DMS153 (cell line): ENCODE results near the gene APEX1.
"Not testable (repeated sequence)": the region's sequence is repeated elsewhere in the genome, so short reads cannot be mapped to it uniquely, and the experiment has no call there.

ENCODE experiments used
- DNase-seq: peaks from one replicate; lab custom pipeline; 2025; lab: John Stamatoyannopoulos, UW

APEX1 gene

DNA sequence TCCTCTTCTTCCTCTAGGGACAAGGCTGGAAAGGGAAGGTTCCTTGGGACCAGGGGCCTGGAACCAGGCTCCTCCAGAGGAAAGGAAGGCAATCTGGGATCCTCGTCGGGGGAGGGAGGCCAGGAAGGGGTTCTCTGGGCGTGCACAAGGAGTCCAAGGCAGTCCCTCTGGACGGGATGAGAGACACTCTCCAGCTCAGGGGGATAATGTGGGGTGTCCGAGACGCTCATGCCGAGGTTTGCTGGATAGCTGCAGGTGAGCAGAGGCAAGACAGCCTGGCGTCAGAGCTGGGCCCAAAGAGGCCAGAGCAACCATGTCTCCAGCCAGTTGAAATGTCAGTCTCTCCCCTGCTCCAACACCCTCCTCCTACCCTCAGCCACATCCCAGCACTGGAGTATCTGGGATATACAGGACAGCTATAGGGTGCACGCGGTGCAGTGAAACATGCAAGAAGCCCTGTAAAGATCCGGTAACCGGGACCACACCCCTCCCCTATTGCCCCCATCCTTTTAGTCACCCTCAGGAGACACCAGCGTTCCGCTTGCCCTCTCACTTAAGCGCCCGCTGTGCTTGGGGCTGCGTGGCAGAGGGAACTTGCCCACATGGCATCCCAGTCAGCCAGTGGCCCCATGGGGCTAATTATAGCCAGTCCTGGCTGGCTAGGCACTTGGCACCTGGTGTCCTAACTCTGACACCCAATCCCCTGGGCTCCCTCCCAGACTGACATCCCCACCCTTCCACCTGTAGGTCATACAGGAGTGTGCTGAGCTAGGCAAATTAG lies 19.3 kb upstream of the APEX1 start, which contains the start of gene KLHL33:
Gene KLHL33 (minus strand): TSS at position 585 of the 781 bp plus-strand sequence. CDS start 355 bp downstream, at position 230.
- DNase-seq = no peak

DNA sequence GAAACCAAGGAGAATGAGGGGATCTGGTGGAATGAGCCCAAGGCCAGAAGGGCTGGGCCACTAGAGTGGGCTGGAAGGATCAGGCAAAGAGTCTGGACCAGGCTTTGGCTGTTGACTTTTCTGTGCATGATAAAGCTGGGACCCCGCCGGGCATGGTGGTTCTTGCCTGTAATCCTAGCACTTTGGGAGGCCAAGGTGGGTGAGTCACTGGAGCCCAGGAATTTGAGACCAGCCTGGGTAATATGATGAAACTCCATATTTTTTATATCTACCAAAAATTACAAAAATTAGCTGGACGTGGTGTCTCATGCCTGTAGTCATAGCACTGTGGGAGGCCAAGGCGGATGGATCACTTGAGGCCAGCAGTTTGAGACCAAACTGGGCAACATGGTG lies 18.7 kb upstream of the APEX1 start:
- DNase-seq = no peak

DNA sequence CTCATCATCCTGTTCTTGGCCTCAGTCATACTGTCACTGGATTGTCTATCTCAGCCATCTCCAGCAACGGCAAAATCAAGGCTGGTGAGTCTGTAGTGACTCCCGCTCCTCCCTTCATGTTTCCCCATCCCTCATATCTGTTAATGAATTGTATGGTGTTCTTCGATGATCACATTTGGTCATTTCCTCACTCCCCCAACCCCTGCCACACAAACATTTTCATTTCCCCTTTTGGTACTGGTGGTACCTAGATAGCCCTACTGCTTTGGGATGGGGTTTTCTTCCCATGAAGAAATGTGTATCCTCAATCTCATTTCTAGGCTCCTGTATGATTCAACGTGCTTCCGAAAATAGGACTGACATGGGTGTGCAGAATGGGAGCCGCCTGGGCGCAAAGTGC lies 16.4 kb upstream of the APEX1 start:
- no peak for DNase-seq

DNA sequence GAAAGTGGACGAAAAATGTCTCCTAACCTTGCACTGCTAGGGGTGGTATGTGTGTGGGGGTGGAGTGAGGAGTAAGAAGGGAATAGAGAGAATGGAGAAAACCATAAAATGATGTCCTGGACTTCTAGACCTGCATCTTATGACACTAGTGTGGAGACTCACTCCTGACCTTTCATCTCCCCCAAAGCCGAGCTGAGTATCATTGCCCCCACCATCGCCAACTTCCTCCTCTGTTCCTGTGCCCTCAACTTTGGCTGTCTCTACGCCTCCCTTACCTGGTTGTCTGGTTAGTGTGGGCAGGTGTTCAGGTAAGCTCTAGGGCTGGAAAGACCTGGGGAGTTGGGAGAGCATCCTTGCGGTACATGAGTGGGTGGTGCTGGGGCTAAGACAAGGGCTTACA lies 14.6 kb upstream of the APEX1 start:
- no peak for DNase-seq

DNA sequence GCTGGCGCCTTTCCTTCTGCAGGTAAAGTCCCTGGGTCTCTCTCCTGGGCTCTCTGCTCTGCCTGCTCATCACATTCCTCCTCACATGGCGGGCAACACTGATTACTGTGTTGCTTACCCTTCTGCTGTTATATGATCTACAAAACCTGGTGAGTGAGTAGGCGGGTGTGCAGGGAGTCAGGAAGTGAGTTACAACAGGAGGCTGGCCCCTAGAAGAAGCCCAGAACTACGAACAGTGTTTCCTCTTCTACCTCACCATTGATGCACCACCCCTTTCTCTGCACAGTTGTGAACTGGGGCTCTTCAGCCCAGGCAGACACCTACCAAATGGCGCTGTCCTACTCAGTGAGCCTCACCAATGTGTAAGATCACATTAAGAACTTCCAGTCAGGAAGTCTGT lies 14.1 kb upstream of the APEX1 start:
- DNase-seq = peak; percentile 15

DNA sequence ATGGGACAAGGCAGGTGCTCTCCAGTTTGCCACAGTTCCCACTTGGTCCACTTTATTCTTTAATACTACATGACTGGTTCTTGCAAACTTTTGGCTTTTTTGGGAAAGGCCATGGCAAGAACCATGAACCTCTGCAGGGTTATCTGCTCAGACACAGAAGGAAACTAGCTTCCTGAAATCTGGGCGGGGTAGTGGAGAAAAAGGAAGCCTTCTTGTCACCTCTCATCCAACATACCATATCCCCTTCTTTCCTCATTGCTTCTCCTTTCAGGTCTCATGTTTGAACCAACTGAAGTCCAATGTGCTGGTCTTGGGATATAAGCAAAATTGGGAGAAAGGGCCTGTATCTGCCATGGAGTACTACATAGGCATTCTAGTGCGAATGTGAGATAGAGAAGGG lies 13.6 kb upstream of the APEX1 start:
- no peak for DNase-seq

DNA sequence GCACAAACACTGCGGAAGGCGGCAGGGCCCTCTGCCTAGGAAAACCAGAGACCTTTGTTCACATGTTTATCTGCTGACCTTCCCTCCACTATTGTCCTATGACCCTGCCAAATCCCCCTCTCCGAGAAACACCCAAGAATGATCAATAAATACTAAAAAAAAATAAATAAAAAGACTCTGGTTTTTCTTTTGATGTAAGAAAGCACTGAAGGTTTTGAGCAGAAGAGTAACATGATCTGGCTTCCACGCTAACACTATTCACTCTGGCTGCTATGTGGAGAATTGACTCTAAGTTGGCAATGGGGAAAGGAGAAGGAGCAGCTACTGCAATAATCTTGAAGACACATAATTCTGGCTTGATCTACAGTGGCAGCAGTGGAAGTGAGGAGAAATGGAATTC lies 11.4 kb upstream of the APEX1 start:
- not testable (repeated sequence) for DNase-seq

DNA sequence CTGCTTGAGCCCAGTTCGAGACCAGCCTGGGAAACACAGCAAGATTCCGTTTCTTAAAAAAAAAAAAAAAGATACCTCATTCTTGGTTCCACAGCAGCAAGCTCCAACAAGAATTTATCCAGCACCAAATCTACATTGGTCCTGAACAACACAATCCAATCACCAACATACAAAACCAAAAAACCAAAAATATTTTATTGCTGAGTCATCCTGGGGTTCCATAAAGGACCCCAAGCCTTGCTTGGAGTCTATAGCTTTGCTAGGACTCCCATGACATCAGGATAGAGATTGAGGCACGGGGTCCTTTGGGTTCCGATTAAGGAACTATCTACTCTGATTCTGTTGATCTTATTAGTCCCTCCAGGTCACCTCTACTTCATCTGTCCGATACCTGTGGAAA lies 8.1 kb upstream of the APEX1 start:
- no peak for DNase-seq

DNA sequence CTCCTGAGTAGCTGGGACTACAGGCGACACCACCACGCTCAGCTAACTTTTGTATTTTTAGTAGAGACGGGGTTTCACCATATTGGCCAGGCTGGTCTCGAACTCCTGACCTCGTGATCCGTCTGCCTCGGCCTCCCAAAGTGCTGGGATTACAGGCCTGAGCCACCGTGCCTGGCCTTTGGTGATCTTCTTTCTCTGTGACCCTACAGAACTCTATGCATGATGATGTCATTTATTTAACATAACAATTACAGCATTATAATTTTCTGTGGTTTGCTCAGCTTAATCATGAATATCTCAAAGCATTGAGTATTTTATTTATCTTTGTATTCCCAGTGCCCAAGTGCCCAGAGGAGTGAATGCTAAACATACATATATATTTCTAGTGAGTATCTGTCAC lies 2.2 kb upstream of the APEX1 start:
- not testable (repeated sequence) for DNase-seq

DNA sequence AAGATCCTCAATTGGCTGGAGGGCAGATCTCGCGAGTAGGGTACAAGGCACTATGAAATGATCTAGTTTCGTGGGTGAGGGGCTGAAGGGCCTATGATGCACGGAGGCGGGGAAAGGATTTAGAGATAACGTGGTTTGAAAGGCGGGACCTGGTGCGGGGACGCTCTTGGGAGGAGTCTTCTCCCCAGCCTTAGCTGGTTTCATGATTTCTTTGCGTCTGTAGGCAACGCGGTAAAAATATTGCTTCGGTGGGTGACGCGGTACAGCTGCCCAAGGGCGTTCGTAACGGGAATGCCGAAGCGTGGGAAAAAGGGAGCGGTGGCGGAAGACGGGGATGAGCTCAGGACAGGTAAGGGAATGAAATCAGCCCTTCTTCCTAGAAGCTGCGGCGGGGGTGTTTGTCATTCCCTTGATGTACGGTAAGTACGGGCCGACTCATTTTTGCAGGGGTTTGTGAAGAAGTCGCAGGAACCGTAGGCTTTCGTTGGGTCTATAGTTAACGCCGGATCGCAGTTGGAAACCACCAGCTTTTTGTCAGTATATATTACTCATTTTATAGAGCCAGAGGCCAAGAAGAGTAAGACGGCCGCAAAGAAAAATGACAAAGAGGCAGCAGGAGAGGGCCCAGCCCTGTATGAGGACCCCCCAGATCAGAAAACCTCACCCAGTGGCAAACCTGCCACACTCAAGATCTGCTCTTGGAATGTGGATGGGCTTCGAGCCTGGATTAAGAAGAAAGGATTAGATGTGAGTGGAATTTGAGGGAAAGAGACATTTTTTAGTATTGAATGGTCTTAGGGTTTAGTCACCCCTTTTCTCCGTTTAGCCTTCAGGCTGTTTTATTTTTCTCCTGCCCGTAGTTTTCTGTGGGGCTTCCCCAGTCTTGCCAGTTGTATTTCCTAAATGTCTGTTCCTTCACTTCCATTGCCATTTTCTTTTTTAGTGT lies 602 bp downstream of the APEX1 start:
- peak; percentile 63 for DNase-seq

DNA sequence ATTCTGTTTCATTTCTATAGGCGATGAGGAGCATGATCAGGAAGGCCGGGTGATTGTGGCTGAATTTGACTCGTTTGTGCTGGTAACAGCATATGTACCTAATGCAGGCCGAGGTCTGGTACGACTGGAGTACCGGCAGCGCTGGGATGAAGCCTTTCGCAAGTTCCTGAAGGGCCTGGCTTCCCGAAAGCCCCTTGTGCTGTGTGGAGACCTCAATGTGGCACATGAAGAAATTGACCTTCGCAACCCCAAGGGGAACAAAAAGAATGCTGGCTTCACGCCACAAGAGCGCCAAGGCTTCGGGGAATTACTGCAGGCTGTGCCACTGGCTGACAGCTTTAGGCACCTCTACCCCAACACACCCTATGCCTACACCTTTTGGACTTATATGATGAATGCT lies 1.9 kb downstream of the APEX1 start:
- no peak for DNase-seq

DNA sequence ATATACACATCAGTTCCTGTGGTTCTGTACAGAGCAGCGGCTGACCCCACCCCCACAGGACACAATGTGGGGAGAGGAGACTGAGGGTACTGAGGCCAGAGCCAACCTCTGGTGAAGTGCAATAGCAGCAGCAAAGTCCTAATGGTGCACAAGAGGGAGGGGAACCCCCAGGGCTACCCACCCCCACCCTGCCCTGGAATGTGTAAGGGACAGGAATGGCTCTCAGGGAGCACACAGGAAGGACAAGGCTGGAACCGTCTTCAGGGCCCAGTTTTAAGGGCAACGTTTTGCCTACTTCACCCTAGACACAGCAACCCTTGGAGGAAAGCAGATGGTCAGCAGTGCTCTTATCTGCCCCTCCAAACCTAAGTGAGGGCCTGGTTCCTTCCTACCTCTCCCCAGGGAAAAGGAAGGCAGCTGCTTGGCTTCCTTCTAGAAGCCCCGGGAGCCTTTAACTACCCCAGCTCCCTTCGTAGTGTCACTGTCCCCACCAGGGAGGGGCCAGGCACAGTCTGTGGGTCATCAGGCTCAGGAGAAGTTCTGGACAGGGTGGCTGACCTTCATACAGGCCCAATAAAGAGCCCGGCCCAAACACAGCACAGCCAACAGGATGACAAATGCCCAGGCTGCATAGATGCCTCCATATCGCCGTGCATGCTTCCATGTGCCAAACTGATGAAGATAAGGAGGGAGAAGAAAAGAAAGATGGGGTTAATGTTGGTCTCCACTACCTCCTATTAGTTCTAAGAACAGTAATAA lies 3.2 kb downstream of the APEX1 start:
- no peak for DNase-seq

DNA sequence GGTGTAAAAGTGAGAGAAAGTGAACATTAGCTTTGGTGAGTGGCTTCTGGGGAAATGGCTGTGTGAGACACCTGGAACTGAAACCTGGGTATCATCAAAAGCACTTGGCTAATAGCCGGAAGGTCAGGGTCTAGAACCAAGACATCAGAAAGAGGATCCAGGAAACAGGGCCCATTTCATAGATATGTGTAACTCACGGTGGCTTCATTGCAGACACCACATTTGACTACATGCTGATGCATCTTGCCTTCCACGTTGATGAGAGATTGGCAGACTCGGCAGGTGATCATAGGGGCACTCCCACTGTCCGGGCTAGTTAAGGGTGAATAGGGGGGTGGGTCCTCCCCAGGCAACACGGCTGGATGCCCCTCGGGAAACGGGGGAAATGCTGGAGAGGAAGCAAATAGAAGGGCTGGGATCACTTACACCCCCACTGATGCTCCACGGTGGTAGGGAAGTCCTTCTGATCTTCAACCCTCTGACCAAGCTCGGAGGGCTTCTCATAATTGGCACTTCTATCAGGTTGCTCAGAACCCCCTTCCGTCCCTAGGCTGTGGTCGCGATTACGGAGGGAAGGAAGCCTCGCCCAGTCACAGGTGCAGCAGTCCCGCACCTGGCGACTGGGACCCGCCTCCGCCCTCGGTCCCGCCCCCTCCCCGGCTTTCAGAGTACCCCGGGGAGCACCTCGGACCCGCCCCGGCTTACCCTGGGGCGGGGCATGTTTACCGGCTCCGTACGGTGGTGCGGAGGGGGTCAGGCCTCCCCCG lies 5.6 kb downstream of the APEX1 start:
- DNase-seq = no peak

DNA sequence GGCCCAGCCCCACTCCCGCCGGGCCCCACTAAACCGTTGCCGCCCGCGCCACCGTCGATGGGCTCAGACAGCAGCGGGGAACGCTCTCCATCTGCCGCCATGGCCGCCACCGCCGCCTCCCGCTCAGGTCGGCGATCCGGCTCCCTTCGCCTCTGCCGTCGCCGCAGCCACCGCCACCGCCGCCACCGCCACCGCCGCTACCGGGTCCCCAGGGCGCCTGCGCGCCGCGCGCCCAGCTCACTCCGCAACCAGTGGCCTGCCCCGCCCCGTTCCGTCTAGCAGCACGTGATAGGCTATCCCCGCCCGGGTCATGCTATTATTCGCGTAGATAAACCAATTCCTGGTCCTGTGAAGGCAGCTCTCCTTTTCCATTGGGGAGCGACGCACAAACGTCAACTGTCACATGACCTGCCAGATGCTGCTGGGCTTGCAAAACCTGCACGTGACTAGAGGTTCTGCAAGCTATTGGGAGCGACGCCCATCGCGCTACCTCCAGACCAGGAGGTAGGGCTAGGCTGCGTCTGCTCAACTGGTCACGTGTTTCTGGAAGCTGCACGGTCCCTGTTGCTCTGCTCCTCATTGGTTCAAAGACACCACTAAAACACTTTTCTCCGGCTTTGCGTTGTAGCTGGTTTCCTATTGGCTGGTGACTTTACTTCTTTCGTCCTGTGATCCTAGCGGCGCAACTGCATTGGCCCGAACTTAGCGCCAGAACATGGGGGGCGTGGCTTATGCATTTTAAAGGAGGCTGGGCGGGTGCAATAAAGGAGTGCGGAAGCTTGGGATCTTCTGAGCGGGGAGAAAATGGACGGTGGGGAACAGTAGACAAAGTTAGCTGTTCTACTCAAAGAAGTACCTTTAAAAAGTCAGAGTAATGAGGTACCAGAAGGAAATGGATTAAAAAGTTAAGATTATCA lies 6.5 kb downstream of the APEX1 start, which contains the start of gene PIP4P1:
Gene PIP4P1 (minus strand): TSS at position 210 of the 917 bp plus-strand sequence. CDS start 109 bp downstream, at position 101.
- DNase-seq = peak; percentile 100

DNA sequence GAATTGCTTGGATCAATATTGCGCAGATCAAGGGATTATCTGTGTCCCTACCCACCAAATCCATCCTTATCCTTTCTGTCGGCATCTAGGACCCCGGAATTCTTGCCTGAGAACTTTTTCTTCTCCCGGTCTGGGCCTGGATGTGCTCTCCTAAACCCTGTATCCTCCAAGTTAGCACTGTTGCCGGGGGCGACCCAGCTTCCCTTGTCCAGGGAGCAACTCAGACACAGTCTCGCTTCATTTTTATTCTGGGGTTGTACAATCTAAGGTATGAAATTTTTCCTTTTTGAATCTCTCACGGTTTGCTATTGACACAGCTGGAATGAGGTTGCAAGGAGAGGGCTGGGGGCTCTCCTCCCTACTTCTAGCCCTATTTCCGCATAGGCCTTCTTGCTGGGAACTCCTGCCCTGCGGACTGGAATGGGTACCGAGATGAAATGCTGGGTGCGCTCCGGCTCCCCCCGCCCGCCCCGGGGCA lies 13.8 kb downstream of the APEX1 start:
- no peak for DNase-seq

DNA sequence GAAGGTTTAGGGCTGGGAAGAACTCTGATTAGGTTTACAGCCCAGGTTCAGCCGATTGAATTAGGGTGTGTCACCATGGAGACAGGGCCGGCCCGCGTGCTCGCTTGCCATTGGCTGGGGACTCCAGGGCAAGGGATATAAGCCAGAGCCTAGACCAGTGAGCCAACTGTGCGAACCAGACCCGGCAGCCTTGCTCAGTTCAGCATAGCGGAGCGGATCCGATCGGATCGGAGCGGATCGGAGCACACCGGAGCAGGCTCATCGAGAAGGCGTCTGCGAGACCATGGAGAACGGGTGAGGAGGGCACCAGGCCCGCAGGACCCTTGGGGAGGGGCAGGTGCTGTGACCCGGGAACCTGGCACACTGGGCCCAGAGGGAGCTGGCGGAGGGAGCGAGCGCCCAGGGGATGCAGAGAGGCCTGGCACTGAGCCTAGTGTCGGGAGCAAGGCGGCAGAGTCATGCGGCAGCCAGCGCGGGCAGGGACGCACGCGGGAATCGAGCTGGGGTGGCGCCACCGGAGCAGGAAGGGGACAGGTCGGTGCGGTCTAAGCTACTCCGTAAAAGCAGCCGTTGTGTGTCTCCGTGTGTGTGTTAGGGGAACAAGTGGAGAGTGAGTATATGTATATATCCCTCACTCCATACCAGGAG lies 14.3 kb downstream of the APEX1 start, which contains the start of gene PNP:
Gene PNP (plus strand): TSS at position 165 of the 648 bp plus-strand sequence. CDS start 119 bp downstream, at position 284.
- DNase-seq = peak; percentile 83

DNA sequence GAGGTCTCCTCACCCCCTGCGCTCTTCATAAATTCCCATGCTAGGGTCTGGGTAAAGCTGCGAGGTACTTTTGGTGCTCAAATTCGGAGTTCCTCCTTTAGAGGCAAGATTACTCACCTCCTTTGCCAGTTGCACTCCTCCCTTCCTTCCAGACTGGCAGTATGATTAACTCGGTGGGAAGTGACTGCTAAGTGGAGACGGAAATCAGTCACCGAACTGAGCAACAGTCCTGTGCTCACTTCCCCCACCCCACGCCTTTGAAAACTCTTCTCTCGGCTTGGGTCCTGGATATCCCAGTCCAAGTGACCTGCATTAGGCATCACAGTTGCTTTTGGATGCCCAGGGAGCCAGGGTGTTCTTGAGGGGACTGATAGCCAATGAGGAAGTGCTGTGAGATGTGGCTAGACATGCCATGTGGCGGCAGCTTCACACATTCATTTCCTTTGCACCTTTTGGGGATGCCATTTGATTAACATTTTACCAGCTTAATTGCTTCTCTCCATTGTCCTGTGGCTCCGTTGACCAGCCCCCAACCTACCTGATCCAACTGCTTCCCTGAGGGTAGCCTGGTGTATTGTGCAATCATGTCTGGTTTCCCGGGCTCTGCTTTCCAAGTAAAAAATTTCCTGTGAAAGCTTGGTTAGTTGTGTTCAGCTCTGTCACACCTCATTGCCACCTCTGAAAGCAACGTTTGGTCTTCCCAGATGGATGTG lies 15.0 kb downstream of the APEX1 start:
- peak; percentile 4 for DNase-seq

DNA sequence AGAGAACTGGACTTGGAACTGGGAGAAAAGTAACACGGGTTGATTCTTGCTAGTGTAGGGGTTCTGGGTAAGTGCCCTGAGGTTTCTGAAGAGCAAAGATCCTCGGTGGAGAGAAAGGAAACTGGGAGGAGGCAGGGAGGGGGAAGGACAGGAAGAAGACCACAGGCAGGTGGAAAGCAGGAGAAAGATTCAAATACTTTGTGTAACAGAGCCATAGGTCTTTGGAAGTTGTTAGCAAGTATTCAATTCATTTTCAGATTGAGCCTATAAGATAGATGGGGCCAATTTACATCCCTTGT lies 15.5 kb downstream of the APEX1 start:
- no peak for DNase-seq
